Neutrophil (primary cell): ENCODE data around the gene ZNF467.

Experiments
- H3K27ac ChIP-seq: fragments of 200-600 bp; sonication (generic); 2 replicates; pipeline ENCODE4 v1.5.1; 2016; ENCODE audit warnings: mild to moderate bottlenecking, moderate library complexity
- H3K27me3 ChIP-seq: fragments of 200-600 bp; sonication (generic); 2 replicates; pipeline ENCODE4 v1.6.0; 2016; ENCODE audit warnings: mild to moderate bottlenecking
- H3K36me3 ChIP-seq: fragments of 200-600 bp; sonication (generic); 2 replicates; pipeline ENCODE4 v1.5.1; 2017
- H3K4me1 ChIP-seq, 2 experiments: fragments of 200-600 bp in 1 of 2; sonication (generic) in 1 of 2; 1 replicate in 1 of 2; 2 replicates in 1 of 2; pipeline versions ENCODE4 v1.5.1 to v1.6.1; 2013 to 2016; ENCODE audit warnings: low read depth in 1 of 2, low read length in 1 of 2, mild to moderate bottlenecking in 1 of 2, moderate library complexity in 1 of 2; ENCODE audit not compliant: control insufficient read depth in 1 of 2, insufficient read depth in 1 of 2
- H3K4me3 ChIP-seq, 2 experiments: fragments of 200-600 bp in 1 of 2; sonication (generic) in 1 of 2; 1 replicate in 1 of 2; 2 replicates in 1 of 2; pipeline ENCODE4 v1.5.1; 2013 to 2016; ENCODE audit warnings: low read depth in 1 of 2, low read length in 1 of 2, mild to moderate bottlenecking in 1 of 2, moderate library complexity in 1 of 2
- H3K9me3 ChIP-seq: fragments of 200-600 bp; sonication (generic); 2 replicates; pipeline ENCODE4 v1.5.1; 2016
- CTCF ChIP-seq: fragments of 200-600 bp; sonication (generic); IDR thresholded peaks from 2 replicates; pipeline ENCODE4 v1.5.1; 2016; ENCODE audit warnings: antibody characterized with exemption

Gene ZNF467

GRCh38 chr7:149719050-149719899 lies 54.1 kb downstream of the ZNF467 start:
- Histone ChIP-seq H3K9me3 (no peaks in the 10 kb centered on the region), H3K36me3 (no peaks in the 10 kb centered on the region), H3K27me3 (peaks cover under 1% of the 10 kb centered on the region), H3K4me3 (no peak overlapping the region), H3K27ac (no peak overlapping the region), H3K4me1 (peaks cover 6 to 7% of the 10 kb centered on the region in 2 experiments)
- TF ChIP-seq CTCF = no peak

- H3K4me1 ChIP-seq = peaks cover 12 to 13% of the 10 kb centered on the region in 2 experiments
- H3K36me3 ChIP-seq = no peaks in the 10 kb centered on the region
- H3K9me3 ChIP-seq = no peaks in the 10 kb centered on the region
- TF ChIP-seq CTCF = no peak
- H3K27me3 ChIP-seq = peaks cover 7% of the 10 kb centered on the region
- H3K27ac ChIP-seq = no peak overlapping the region
- H3K4me3 ChIP-seq = no peak overlapping the region
Measured at GRCh38 chr7:149718730-149719049, 54.7 kb downstream of the ZNF467 start.

GRCh38 chr7:149717481-149717880 lies 55.9 kb downstream of the ZNF467 start:
- TF ChIP-seq CTCF = no peak

GRCh38 chr7:149716932-149717307 lies 56.5 kb downstream of the ZNF467 start:
- peaks cover under 1% of the 10 kb centered on the region for H3K9me3 ChIP-seq
- no peaks in the 10 kb centered on the region for H3K36me3 ChIP-seq
- H3K4me3 ChIP-seq = no peak overlapping the region
- peaks cover 15% of the 10 kb centered on the region for H3K27me3 ChIP-seq
- H3K27ac ChIP-seq = no peak overlapping the region
- peaks cover 12 to 13% of the 10 kb centered on the region in 2 experiments for H3K4me1 ChIP-seq
- no peak for TF ChIP-seq CTCF

More at GRCh38 chr7:149717481-149717880, 55.9 kb downstream of the ZNF467 start:
- Histone ChIP-seq H3K4me1 (peaks cover 12 to 13% of the 10 kb centered on the region in 2 experiments), H3K27ac (no peak overlapping the region), H3K4me3 (no peak overlapping the region), H3K36me3 (no peaks in the 10 kb centered on the region), H3K9me3 (no peaks in the 10 kb centered on the region), H3K27me3 (peaks cover 15% of the 10 kb centered on the region)

GRCh38 chr7:149716007-149716931 lies 57.1 kb downstream of the ZNF467 start:
- no peak for TF ChIP-seq CTCF
- H3K4me3 ChIP-seq = no peak overlapping the region
- peaks cover 15% of the 10 kb centered on the region for H3K27me3 ChIP-seq
- H3K4me1 ChIP-seq = peaks cover 12 to 13% of the 10 kb centered on the region in 2 experiments
- no peaks in the 10 kb centered on the region for H3K36me3 ChIP-seq
- no peak overlapping the region for H3K27ac ChIP-seq
- peaks cover 7% of the 10 kb centered on the region for H3K9me3 ChIP-seq
